Stomach (tissue), 9 donors: ENCODE results near the gene C16orf89. TPM values are rescaled to one million over a fixed set of nuclear protein-coding genes. Genes with fewer than 3 reads are reported as not detected.
A peak's percentile ranks its signal among the peaks of the same experiment; 100 is the strongest.
"Not testable (repeated sequence)": the region's sequence is repeated elsewhere in the genome, so short reads cannot be mapped to it uniquely, and the experiment has no call there.

ENCODE experiments used
- DNase-seq, 2 donors: peaks; one replicate each; pipeline versions ENCODE4 v3.0.0 to v3.0.0-alpha.2; 2013 to 2019
- H3K27ac ChIP-seq, 5 donors: fragments of 200-600 bp in 4 of 5; sonication (generic) in 4 of 5; one replicate each; pipeline ENCODE4 v1.5.1; 2013 to 2019; ENCODE audit warnings: mild to moderate bottlenecking in 1 of 5, moderate library complexity in 1 of 5
- H3K27me3 ChIP-seq, 3 donors: fragments of 200-600 bp; sonication (generic); one replicate each; pipeline ENCODE4 v1.5.1; 2017 to 2019; ENCODE audit warnings: mixed run types in 1 of 3
- H3K36me3 ChIP-seq, 4 donors: fragments of 200-600 bp; sonication (generic); 1 replicate in 3 of 4; 2 replicates in 1 of 4; pipeline ENCODE4 v1.5.1; 2016 to 2019
- H3K4me1 ChIP-seq, 4 donors: fragments of 200-600 bp; sonication (generic); one replicate each; pipeline ENCODE4 v1.5.1; 2016 to 2019
- H3K4me3 ChIP-seq, 4 donors: fragments of 200-600 bp; sonication (generic) in 3 of 4; one replicate each; pipeline ENCODE4 v1.5.1; 2016 to 2019; ENCODE audit warnings: mild to moderate bottlenecking in 1 of 4
- H3K9me3 ChIP-seq, 4 donors: fragments of 200-600 bp; sonication (generic); one replicate each; pipeline ENCODE4 v1.5.1; 2016 to 2019
- POLR2AphosphoS5 ChIP-seq, 3 donors: sonication (generic); formaldehyde crosslinking; IDR thresholded peaks; one replicate each; pipeline ENCODE4 v1.6.1; 2016; ENCODE audit warnings: antibody characterized with exemption in 3 of 3
- WGBS, 5 donors: extraction: QIAGEN DNeasy Blood & Tissue Kit in 3 of 5; methylation state at CpG; one replicate each; pipeline versions ENCODE4 v1.1.5 to v1.1.7; 2013 to 2018; 5-methylcytosine and 5-hydroxymethylcytosine counted together
- intact Hi-C: fragments of 100-400 bp; cut with DNase I; formaldehyde crosslinking; loops from one replicate; pipeline ENCODE4 v1.15.1; 2023; ENCODE audit warnings: low total_unique reads
- polyA plus RNA-seq, 3 donors: library from polyadenylated mRNA; stranded (reverse); fragments of 200-250 nt; gene quantifications; one replicate each; pipeline ENCODE4 v1.2.3, GENCODE V29; 2013
- total RNA-seq, 5 donors: library from RNA; depleted of rRNA; stranded (reverse); fragments of >200 nt; gene quantifications; one replicate each; pipeline versions ENCODE4 v1.1.0 to v1.2.3, GENCODE V29; 2014 to 2016
- donor health status: healthy with polysubstance abuse.
- donor health status: Bipolar disorder and iron deficiency.
- donor health status: healthy.

Gene C16orf89
- total and polyA plus RNA-seq, 8 donors: 7.6 to 135 (median 71.1) TPM

- 0 to 2% (median 1%) methylated on average over 32 to 55 of the region's 67 CpGs for WGBS, 5 donors
These were observed 32.7 kb upstream of the C16orf89 start for GRCh38 chr16:5098221-5099159.

DNA sequence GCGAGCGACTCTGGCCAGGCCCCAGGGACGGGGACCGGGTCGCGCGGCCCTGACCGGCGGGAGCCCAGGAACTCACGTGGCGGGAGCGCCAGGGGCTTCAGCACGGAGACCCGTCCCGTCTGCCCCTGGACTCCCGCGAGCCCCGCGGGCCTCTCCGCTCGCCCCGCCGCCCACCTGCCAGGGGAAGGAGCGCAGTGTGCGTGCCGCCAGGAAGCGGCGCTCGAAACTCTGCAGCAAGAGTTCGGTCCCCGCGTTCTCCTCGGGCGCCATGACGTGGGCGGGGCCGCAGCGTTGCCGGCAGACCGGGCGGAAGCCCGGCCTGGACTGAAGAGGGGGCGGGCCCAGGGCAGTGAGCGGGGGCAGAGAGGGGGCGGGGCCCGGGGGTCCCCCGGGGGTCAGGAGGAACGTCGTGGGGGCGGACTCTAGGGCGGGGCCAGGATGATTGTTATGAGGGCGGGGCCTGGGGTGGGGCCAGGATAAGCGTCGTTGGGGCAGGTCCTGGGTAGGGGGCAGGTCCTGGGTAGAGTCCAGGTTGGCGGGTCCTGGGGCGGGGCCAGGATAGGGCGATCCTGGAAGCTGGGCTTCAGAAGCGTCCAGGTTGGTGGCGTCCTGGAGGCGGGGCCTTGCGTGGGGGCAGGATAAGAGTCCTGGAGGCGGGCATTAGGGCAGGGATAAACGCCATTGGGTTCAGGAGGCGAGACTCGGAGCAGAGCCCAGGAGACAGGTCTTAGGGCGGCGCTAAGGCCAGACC lies 31.9 kb upstream of the C16orf89 start, which contains the start of gene EEF2KMT:
EEF2KMT (minus strand) TSS at position 326 of the 751 bp plus-strand sequence; CDS start at position 270, 56 bp downstream.
- intact Hi-C loops, H3K36me3 ChIP-seq, H3K9me3 ChIP-seq, H3K27me3 ChIP-seq: not testable (repeated sequence)
- H3K4me3 ChIP-seq: peak within 1 kb of the TSS; percentile 67 to 89 (median 82)
- peak; percentile 99 for DNase-seq
- peak in 2 of 3 donors; percentile 36 to 48 for TF ChIP-seq POLR2AphosphoS5 (IDR thresholded peaks at IDR 0.05)
- 0 to 1% (median 1%) methylated on average over 16 to 67 of the region's 67 CpGs for WGBS, 5 donors
- peak within 1 kb of the TSS; percentile 85 to 90 (median 86) for H3K27ac ChIP-seq
- peaks cover 0 to 24% (median 8%) of the 10 kb centered on the region in 4 donors for H3K4me1 ChIP-seq

More at GRCh38 chr16:5098221-5099159, 32.7 kb upstream of the C16orf89 start:
- H3K36me3 ChIP-seq, H3K27me3 ChIP-seq, intact Hi-C loops, H3K9me3 ChIP-seq: not testable (repeated sequence)
- Histone ChIP-seq H3K4me3 (peak overlapping the region; percentile 67 to 89 (median 82)), H3K27ac (peak overlapping the region; percentile 85 to 90 (median 86)), H3K4me1 (peaks cover 0 to 24% (median 8%) of the 10 kb centered on the region in 4 donors)
- DNase-seq: peak; percentile 71 to 91

DNA sequence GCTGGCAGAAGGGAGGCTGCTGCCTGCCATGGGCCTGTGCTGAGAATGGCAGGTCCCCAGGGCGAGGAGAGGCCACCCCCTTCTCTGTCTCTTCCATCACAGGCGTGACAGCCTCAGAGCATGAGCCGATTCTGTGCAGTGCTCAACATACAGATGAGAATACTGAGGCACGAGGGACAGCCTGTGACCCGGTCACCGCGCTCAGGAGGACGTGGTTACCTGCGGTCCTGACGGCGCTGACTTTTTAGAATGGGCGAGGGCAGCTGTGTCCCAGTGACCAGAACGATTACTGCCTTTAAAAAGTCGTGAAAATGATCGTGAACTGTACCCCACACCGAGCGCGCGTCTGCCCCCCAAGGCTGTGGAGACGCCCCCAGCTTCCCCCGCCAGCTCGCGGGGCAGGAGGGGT lies 31.3 kb upstream of the C16orf89 start:
- intact Hi-C loops, H3K36me3 ChIP-seq, H3K27me3 ChIP-seq, H3K9me3 ChIP-seq: not testable (repeated sequence)
- H3K4me3 ChIP-seq: peak overlapping the region; percentile 67 to 89 (median 82)
- H3K27ac ChIP-seq: peak overlapping the region; percentile 79 to 89 (median 85)
- peaks cover 0 to 28% (median 10%) of the 10 kb centered on the region in 4 donors for H3K4me1 ChIP-seq
- 0 to 1% (median 0%) methylated on average over 11 to 23 of the region's 23 CpGs for WGBS, 5 donors
- DNase-seq: peak in 1 of 2 donors; percentile 68

- Histone ChIP-seq H3K4me1 (peaks cover 0 to 31% (median 11%) of the 10 kb centered on the region in 4 donors), H3K4me3 (peak overlapping the region; percentile 67 to 89 (median 82)), H3K27ac (peak overlapping the region in 3 of 5 donors; percentile 85 to 89 (median 86))
- H3K9me3 ChIP-seq, H3K36me3 ChIP-seq, DNase-seq, intact Hi-C loops, H3K27me3 ChIP-seq: not testable (repeated sequence)
- WGBS, 5 donors: 15 to 29% (median 25%) methylated on average over 6 to 7 of the region's 7 CpGs
These were observed 30.8 kb upstream of the C16orf89 start for GRCh38 chr16:5096437-5097060.

- intact Hi-C loops, H3K27me3 ChIP-seq, H3K9me3 ChIP-seq, H3K27ac ChIP-seq, H3K36me3 ChIP-seq, DNase-seq, H3K4me3 ChIP-seq: not testable (repeated sequence)
- peaks cover 0 to 31% (median 11%) of the 10 kb centered on the region in 4 donors for H3K4me1 ChIP-seq
- WGBS, 5 donors: 60 to 79% (median 65%) methylated on average over 8 to 11 of the region's 11 CpGs
These were observed 29.5 kb upstream of the C16orf89 start for GRCh38 chr16:5095145-5095830.

DNA sequence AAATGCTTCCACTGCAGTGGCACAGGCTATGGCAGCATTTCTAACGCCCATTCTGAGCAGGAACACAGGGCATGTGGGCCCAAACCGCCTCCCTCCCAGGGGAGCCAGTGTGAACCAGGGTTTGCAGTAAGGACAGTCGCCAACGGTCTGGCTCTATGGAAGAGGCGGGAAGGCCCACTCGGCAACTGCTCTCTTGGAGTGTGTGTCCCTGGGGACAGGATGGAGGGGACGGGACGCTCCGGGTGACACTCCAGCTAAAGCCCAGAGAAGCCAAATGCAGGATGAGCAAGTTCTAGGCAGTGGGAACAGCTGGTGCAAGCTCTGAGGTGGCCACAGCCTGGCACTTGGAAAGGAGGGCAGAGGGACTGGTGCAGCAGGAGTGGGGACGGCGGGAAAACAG lies 28.0 kb upstream of the C16orf89 start:
- 66 to 86% (median 83%) methylated on average over 7 to 11 of the region's 11 CpGs for WGBS, 5 donors
- intact Hi-C loops, H3K27ac ChIP-seq, H3K27me3 ChIP-seq, H3K9me3 ChIP-seq, H3K4me3 ChIP-seq, DNase-seq: not testable (repeated sequence)
- Histone ChIP-seq H3K36me3 (peaks cover 0 to 24% (median 19%) of the 10 kb centered on the region in 4 donors), H3K4me1 (peaks cover 0 to 23% (median 8%) of the 10 kb centered on the region in 4 donors)

GRCh38 chr16:5093081-5093480 lies 27.3 kb upstream of the C16orf89 start:
- Histone ChIP-seq H3K36me3 (peaks cover 0 to 31% (median 26%) of the 10 kb centered on the region in 4 donors), H3K4me1 (peaks cover 0 to 20% (median 7%) of the 10 kb centered on the region in 4 donors)
- DNase-seq, intact Hi-C loops, H3K27me3 ChIP-seq, H3K9me3 ChIP-seq, H3K4me3 ChIP-seq, H3K27ac ChIP-seq: not testable (repeated sequence)
- WGBS, 5 donors: 69 to 93% (median 91%) methylated on average over 6 to 9 of the region's 9 CpGs

GRCh38 chr16:5090592-5090991 lies 24.8 kb upstream of the C16orf89 start:
- H3K27me3 ChIP-seq, H3K4me3 ChIP-seq, H3K27ac ChIP-seq, H3K4me1 ChIP-seq, DNase-seq, H3K9me3 ChIP-seq, intact Hi-C loops: not testable (repeated sequence)
- 83 to 90% (median 88%) methylated on average over 9 of the region's 9 CpGs for WGBS, 5 donors
- peaks cover 0 to 53% (median 46%) of the 10 kb centered on the region in 4 donors for H3K36me3 ChIP-seq

DNA sequence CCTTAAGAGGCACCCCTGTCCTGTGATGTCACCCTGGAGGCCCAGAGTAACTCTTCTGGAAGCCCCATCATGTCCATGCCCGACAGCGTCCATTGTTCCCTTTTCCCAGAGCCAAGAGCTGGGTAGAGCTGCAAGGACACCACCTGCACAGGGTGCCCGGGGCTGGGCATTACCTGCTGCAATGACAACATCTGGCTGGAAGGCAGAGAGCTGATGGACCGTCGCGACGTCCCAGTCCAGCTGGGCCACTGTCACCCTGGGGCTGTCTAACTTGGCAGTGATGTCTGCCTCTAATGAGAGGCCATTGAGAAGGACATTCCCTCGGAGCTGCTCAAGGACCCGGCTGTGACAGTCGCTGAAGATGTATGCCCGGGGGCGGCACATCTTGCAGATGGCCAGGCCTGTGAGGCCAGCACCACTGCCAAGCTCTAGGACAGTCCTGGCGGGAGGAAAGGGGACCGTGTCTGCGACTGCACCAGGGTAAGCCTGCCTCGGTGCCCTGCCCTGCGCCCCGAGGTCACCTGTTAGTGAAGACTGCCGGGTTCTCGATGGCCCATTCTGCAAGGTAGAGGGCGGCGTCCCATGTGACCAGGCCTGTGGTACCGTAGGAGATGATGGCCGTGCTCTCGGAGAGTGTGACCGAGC lies 24.3 kb upstream of the C16orf89 start:
- 85 to 97% (median 88%) methylated on average over 9 to 26 of the region's 26 CpGs for WGBS, 5 donors
- H3K9me3 ChIP-seq, DNase-seq, H3K4me1 ChIP-seq, H3K27me3 ChIP-seq, intact Hi-C loops, H3K27ac ChIP-seq, H3K4me3 ChIP-seq: not testable (repeated sequence)
- peaks cover 0 to 59% (median 51%) of the 10 kb centered on the region in 4 donors for H3K36me3 ChIP-seq

GRCh38 chr16:5088936-5089335 lies 23.2 kb upstream of the C16orf89 start:
- H3K4me3 ChIP-seq, H3K27ac ChIP-seq, H3K9me3 ChIP-seq, intact Hi-C loops, DNase-seq, H3K27me3 ChIP-seq, H3K4me1 ChIP-seq: not testable (repeated sequence)
- WGBS, 5 donors: 82 to 91% (median 88%) methylated on average over 13 to 17 of the region's 17 CpGs
- H3K36me3 ChIP-seq: peaks cover 0 to 65% (median 60%) of the 10 kb centered on the region in 4 donors
